Measurements from ENCODE around the gene WNT4. TPM values are rescaled to one million over a fixed set of nuclear protein-coding genes. Genes with fewer than 3 reads are reported as not detected.

The WNT4 gene
- total RNA-seq, 1 donor = under 0.01 TPM

DNA sequence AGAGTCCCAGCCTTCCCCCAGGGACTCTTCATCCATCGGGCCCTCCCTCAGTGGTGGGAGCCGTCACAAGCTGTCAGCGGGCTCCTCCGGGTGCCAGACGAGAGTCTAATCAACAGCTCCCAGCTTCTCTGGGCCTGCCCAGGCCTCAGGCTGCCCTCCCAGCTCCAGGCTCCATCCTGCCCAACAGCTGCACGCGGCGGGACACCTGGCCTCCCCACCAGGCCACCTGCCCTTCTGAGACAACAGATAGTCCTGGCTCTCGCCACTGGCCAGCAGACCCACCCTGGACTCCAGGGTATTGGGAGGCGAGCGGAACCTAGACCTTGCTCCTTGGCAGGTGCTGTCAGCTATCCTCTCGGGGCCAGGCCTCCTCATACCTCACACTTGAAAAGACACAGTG lies 3.1 kb downstream of the WNT4 start:
- Histone ChIP-seq H3K79me2 (ENCODE audit: insufficient read depth, low read length) (no peaks in the 10 kb centered on the region), H3K4me2 (ENCODE audit: insufficient read depth, low read length) (no peak overlapping the region), H3K9me3 (ENCODE audit: low read depth, low read length) (no peaks in the 10 kb centered on the region), H3K4me3 (ENCODE audit: insufficient read depth, low read length) (no peak overlapping the region), H4K20me1 (ENCODE audit: insufficient read depth, low read length) (peaks cover 29% of the 10 kb centered on the region), H3K27me3 (ENCODE audit: insufficient read depth, low read length) (peaks cover 41% of the 10 kb centered on the region), H3K36me3 (ENCODE audit: insufficient read depth, low read length) (no peaks in the 10 kb centered on the region), H2AFZ (ENCODE audit: low read length) (no peak overlapping the region), H3K27ac (ENCODE audit: low read depth, low read length) (no peak overlapping the region), H3K4me1 (ENCODE audit: insufficient read depth, low read length) (no peaks in the 10 kb centered on the region)
- TF ChIP-seq CTCF (IDR thresholded peaks at IDR 0.05; ENCODE audit: extremely low read depth, low read depth, low read length) = no peak
- DNase-seq (ENCODE audit: insufficient read length, low spot score, missing footprints) = peak; percentile 90

DNA sequence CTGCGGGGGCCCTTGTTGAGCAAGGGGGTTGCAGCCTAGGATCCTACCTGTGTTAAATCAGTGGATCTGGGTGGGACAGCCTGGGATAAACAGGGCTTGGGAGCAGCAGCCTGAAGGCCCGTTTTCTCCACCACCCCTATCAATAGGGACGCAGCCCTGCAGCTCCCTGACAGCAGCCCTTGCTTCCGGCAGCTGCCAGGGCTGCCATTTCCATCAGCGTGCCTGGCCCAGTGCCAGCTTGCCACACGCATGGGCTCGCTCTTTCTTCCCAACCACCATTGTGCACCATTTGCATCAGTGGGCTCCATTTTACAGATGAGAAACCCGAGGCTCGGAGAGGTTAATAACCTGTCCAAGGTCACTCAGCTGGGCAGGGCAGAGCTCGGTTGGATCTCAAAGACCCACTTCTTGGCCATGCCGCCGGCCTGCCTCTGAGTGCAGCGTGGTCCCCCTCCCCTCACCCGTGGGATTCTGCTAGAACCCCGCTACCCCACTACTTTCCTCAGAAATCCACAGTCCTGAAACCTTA lies 3.8 kb downstream of the WNT4 start:
- Histone ChIP-seq H3K9me3 (ENCODE audit: low read depth, low read length) (no peaks in the 10 kb centered on the region), H3K4me1 (ENCODE audit: insufficient read depth, low read length) (no peaks in the 10 kb centered on the region), H3K4me3 (ENCODE audit: insufficient read depth, low read length) (no peak overlapping the region), H3K79me2 (ENCODE audit: insufficient read depth, low read length) (no peaks in the 10 kb centered on the region), H3K4me2 (ENCODE audit: insufficient read depth, low read length) (no peak overlapping the region), H3K36me3 (ENCODE audit: insufficient read depth, low read length) (no peaks in the 10 kb centered on the region), H4K20me1 (ENCODE audit: insufficient read depth, low read length) (peaks cover 30% of the 10 kb centered on the region), H3K27me3 (ENCODE audit: insufficient read depth, low read length) (peaks cover 34% of the 10 kb centered on the region), H3K27ac (ENCODE audit: low read depth, low read length) (no peak overlapping the region), H2AFZ (ENCODE audit: low read length) (no peak overlapping the region)
- no peak for DNase-seq (ENCODE audit: insufficient read length, low spot score, missing footprints)
- no peak for TF ChIP-seq CTCF (IDR thresholded peaks at IDR 0.05; ENCODE audit: extremely low read depth, low read depth, low read length)

- peaks cover 29% of the 10 kb centered on the region for H4K20me1 ChIP-seq (ENCODE audit: insufficient read depth, low read length)
- TF ChIP-seq CTCF (IDR thresholded peaks at IDR 0.05; ENCODE audit: extremely low read depth, low read depth, low read length) = no peak
- no peak overlapping the region for H2AFZ ChIP-seq (ENCODE audit: low read length)
- peaks cover 27% of the 10 kb centered on the region for H3K27me3 ChIP-seq (ENCODE audit: insufficient read depth, low read length)
- no peak overlapping the region for H3K27ac ChIP-seq (ENCODE audit: low read depth, low read length)
- no peak overlapping the region for H3K4me2 ChIP-seq (ENCODE audit: insufficient read depth, low read length)
- no peak for DNase-seq (ENCODE audit: insufficient read length, low spot score, missing footprints)
- no peaks in the 10 kb centered on the region for H3K36me3 ChIP-seq (ENCODE audit: insufficient read depth, low read length)
- H3K4me3 ChIP-seq (ENCODE audit: insufficient read depth, low read length) = no peak overlapping the region
- H3K9me3 ChIP-seq (ENCODE audit: low read depth, low read length) = no peaks in the 10 kb centered on the region
- peaks cover 6% of the 10 kb centered on the region for H3K4me1 ChIP-seq (ENCODE audit: insufficient read depth, low read length)
- H3K79me2 ChIP-seq (ENCODE audit: insufficient read depth, low read length) = no peaks in the 10 kb centered on the region
Measured at GRCh38 chr1:22137004-22137720, 5.7 kb downstream of the WNT4 start.

- H3K9me3 ChIP-seq (ENCODE audit: low read depth, low read length) = no peaks in the 10 kb centered on the region
- no peak for TF ChIP-seq CTCF (IDR thresholded peaks at IDR 0.05; ENCODE audit: extremely low read depth, low read depth, low read length)
- no peaks in the 10 kb centered on the region for H3K36me3 ChIP-seq (ENCODE audit: insufficient read depth, low read length)
- H3K27ac ChIP-seq (ENCODE audit: low read depth, low read length) = no peak overlapping the region
- no peaks in the 10 kb centered on the region for H3K79me2 ChIP-seq (ENCODE audit: insufficient read depth, low read length)
- peaks cover 40% of the 10 kb centered on the region for H4K20me1 ChIP-seq (ENCODE audit: insufficient read depth, low read length)
- H3K4me3 ChIP-seq (ENCODE audit: insufficient read depth, low read length) = no peak overlapping the region
- peaks cover 10% of the 10 kb centered on the region for H3K4me1 ChIP-seq (ENCODE audit: insufficient read depth, low read length)
- H3K27me3 ChIP-seq (ENCODE audit: insufficient read depth, low read length) = peaks cover 6% of the 10 kb centered on the region
- no peak overlapping the region for H3K4me2 ChIP-seq (ENCODE audit: insufficient read depth, low read length)
- no peak for DNase-seq (ENCODE audit: insufficient read length, low spot score, missing footprints)
- H2AFZ ChIP-seq (ENCODE audit: low read length) = no peak overlapping the region
Measured at GRCh38 chr1:22133931-22134324, 9.0 kb downstream of the WNT4 start.

Data from osteoblast (primary cell).